HG03558 (cell line): ENCODE data around the gene IQGAP2.

Experiments used
- ATAC-seq: cut with Tn5 transposase; IDR thresholded peaks from one replicate; pipeline ENCODE4 v1.9.1; 2021; ENCODE audit warnings: moderate number of reproducible peaks; ENCODE audit not compliant: unreplicated experiment; ENCODE audit errors: extremely low read depth

Gene IQGAP2

GRCh38 chr5:76471406-76471805 lies 68.3 kb downstream of the IQGAP2 start:
- ATAC-seq: no peak

DNA sequence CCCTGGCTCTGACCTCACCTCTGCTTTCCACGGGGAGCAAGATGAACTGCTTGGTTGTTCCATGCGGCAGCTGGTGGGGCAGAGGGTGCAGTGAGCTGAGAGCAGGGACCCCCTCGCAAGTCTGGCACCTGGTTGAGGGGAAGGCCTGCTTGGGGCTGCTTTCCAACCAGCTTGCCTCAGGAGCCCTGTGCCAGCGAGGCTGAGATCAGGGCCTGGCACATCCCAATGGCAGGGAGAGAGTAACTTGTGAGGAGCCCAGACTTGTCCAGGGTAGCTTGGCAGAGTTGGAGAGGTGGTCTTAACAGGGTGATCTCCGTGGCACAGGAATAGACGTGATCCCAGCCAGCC lies 68.9 kb downstream of the IQGAP2 start:
- ATAC-seq: no peak

DNA sequence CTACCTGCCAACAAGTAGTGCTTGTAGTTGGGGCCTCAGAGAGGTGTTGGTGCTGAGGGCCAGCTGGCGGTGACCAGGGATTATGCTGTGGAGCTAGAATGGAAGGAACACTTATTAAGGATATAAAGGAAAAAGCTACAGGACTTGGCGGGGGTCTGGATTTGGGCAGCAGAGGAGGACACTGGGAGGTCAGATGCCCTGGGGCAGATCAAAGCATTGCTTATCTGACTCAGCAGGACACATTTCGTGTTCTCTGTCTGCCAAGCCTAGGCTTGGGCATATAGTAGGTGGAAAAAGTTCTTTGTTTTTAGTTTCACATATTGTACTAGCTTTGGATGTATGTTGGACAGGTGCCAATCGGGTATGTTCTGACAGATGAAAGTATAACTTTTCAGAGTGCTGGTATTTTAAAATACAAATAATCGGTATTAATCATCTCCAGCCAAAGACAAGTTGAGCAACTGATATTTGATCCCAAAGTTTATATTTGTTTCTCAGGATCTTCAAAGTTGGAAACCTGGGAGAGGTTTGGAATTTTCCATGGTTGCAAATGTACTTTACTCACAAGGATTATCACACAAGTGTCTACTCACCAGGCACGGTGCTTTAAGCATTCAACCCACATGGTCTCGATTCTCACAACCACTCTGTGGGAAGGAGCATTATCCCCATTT lies 69.4 kb downstream of the IQGAP2 start:
- ATAC-seq: no peak

DNA sequence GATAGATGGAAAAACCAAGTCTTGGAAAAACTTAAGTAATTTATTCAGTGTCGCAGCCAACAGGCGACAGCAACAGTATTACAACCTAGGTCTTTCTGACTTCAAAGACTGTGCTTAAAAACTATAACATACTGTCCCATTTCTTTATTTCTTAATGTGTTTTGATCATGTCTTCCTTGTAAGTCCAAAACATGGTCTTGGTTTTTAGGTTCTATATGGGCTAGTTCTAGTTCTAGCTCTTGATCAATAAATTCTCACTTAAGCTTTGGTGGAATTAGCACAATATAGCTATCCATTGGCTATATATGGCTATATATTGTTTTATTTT lies 69.9 kb downstream of the IQGAP2 start:
- no peak for ATAC-seq

GRCh38 chr5:76473661-76474060 lies 70.6 kb downstream of the IQGAP2 start:
- no peak for ATAC-seq

GRCh38 chr5:76474377-76474776 lies 71.3 kb downstream of the IQGAP2 start:
- ATAC-seq: no peak

DNA sequence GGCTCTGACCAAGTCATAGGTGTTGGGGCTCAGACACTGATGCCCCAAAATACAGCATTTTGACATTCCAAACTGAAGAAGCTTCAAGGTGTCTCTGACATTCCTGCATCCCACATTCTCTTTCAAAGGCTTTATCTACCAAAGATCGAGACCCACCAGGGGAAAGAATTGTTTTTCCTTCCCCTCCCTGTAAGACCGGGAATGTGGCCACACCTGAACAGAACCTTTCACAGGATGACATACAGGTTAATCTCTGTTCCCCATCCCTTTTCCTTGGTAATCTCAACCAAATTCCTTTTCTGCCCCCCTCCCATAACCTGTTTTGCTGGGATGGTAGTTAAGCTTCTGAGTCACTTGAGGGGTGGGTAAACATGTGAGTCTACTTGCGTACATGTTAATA lies 72.3 kb downstream of the IQGAP2 start:
- no peak for ATAC-seq

DNA sequence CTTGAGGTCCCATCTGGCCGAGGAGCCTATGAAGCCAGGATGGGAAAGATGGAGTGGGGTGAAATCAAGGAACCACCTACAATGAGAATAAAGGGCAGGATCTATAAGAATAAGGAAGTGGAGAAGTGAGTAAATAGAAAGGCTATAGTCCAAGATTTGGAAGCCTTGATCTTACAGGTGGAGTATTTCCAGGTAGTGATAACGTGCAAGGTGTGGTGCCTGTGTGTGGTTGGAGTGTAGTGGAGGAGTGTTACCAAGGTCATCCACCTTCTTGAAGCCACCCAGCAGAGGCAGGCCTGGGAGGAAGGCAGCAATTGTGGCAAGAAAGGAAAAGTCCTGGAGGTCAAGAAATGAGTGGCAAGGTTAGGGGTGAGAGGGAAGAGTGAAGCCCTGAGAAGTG lies 72.9 kb downstream of the IQGAP2 start:
- no peak for ATAC-seq

DNA sequence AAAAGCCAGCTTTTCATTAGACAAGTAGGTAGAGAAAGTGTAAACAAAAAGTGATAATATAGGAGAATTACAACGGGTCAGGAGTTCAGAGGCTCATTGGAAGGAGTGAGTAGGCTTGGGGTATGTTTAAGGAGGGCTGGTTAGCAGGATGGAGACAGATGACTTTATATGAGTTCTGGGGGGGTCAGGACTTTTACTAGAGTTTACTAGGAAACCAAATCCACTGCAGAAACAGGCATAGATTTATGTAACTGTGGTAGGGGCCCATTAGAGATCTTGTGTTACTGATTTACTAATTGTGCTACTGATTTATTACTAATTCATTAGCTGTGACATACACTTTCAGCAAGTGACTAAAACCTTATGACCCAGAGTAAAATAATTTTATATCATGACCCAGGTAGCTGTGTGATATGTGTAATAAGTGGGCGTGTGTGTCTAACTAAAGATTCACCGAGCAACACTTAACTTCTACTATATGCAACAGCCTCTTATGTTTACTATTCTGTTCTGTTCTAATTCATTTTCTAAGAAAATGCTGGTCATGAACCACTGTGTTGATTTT lies 73.5 kb downstream of the IQGAP2 start:
- no peak for ATAC-seq

GRCh38 chr5:76477061-76477460 lies 74.0 kb downstream of the IQGAP2 start:
- ATAC-seq: no peak

GRCh38 chr5:76477571-76477970 lies 74.5 kb downstream of the IQGAP2 start:
- no peak for ATAC-seq

DNA sequence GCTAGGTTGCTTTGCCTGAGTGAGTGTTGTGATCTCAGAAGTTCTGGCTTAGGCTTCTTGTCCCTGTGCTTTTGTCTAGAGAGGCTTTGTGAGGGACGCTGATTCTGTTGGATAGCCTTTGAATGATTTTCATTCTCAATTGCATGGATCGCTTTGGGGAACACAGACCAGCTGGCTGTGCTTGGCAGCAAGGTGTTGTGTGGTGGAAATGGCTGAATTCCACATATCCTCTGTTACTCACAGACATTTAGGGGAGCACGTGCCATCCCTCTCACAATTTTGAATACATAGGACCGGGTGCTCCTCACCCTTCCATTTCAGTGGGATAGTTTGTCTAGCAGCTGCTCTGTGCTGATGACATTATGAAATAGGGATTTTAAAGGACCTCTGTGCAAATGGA lies 76.2 kb downstream of the IQGAP2 start:
- ATAC-seq: no peak

DNA sequence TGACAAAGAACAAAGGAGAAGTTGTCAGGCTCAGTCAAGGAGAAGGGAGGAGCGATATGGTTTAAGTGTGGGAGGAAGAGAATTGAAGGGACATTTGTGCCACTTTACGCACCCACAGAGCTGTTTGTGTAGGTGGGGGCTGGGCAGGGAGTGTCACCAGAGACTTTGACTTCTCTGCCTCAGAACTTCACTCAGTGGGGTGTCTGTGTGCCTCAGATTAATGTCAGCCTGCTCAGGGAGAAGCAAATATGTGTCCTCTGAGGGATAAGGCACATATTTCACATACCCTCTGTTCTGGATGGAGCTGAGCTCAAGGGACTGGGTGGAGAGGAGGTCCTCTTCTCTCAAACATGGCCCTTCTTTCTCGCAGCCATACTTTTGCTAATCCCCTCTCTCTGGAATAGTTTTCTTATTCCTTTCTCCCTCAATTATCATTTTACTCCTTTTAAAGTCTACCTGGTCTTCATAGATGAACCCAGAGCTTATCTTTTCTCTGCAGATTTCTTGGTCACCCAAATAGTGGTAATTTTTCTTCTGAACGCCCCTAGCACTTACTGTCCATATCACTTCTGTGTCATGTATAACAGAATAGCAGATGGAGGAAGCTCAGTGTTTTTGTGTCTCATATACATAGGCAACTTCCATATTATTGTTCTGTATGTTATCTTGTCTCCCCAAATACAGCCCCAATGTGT lies 77.0 kb downstream of the IQGAP2 start:
- no peak for ATAC-seq

DNA sequence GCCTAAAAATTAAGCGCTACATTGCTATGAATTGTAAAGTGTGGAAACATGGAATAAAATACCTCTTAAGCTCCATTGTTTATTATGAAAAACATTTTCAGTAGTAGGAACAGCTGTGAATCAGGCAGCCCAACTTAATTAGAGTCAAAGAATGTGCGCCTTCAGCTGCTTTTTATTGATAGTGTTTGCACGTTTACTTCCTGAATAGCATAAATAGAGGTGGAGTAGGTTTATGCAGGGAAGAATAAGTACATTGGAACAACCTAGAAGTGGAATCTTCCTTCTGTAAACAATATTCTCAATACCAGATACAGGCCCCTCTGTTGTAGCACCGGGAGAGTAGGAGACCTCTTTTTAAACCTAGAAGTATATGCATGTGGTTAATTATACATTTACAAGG lies 79.9 kb downstream of the IQGAP2 start:
- ATAC-seq: no peak

- ATAC-seq: no peak
Measured at GRCh38 chr5:76483433-76483832, 80.3 kb downstream of the IQGAP2 start.

DNA sequence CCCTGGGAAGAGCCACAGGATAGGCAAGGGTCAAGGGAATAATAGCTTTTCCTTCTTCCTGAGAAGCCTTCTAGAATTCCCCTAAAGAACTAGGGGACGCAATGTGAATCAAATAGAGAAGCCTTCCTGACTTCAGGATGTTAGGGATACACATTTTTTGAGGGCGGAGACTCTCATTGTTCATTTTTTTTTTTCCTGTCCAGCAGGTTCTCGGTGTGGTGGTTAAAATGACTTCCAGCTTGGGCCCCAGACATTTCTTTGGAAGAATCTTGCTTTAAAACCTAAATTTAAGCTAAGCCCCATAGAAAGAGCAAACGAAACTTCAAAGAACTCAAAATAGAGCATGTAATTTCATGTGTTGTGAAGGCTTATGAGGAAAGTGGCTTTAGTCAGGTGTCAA lies 80.8 kb downstream of the IQGAP2 start:
- no peak for ATAC-seq

DNA sequence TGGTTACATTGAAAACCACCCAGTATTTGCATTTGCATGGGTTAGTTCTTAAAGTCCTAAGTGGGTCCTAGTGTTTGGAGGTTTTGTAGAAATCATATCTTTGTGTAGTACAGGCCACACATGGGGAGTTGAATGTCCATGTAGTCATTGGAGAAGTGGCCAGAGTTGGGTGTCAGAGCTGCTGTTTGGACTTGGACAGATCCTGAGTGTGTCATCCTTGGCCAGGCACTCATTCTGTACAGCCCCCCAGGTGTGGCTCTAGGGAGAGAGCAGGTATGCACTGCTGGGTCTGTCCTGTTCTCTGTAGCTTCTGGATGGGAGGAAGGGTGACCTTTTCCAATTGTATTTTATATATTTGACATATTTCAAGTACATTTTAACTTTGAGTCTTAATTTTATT lies 82.4 kb downstream of the IQGAP2 start:
- no peak for ATAC-seq

GRCh38 chr5:76487386-76487785 lies 84.3 kb downstream of the IQGAP2 start:
- no peak for ATAC-seq

- ATAC-seq: no peak
Measured at GRCh38 chr5:76487821-76488220, 84.7 kb downstream of the IQGAP2 start.

DNA sequence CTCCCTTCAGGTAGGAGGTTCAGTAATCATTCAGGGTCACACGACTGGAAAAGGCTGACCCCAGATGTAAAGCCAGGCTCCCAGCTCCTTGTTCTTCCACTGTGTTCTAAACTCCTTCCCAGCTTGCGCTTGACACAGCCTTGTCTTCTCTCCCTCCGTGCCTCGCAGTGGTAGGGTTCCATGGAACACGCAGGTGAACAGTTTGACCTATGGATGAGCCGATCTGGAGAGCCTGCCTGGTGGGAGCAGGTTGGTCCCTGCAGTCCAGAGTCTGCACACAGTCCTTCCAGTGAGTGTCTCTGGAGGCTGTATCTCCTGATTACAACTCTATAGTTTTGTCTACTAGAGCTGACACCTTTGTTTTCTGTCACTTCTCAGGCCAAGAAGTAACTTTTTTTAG lies 85.9 kb downstream of the IQGAP2 start:
- no peak for ATAC-seq

GRCh38 chr5:76489877-76490688 lies 87.0 kb downstream of the IQGAP2 start:
- ATAC-seq: no peak
